Vagina (tissue), 2 donors: ENCODE measurements around the gene PRELID2. TPM values are rescaled to one million over a fixed set of nuclear protein-coding genes. Genes with fewer than 3 reads are reported as not detected.

ENCODE experiments used
- DNase-seq, 2 donors: peaks; one replicate each; pipeline ENCODE4 v3.0.0-alpha.2; 2017; ENCODE audit errors: extremely low spot score in 2 of 2
- H3K27ac ChIP-seq: fragments of 200-600 bp; sonication (generic); one replicate; pipeline ENCODE4 v1.5.1; 2019
- H3K27me3 ChIP-seq: fragments of 200-600 bp; sonication (generic); one replicate; pipeline ENCODE4 v1.5.1; 2019
- H3K36me3 ChIP-seq, 2 donors: fragments of 200-600 bp; sonication (generic); one replicate each; pipeline ENCODE4 v1.5.1; 2017 to 2019
- H3K4me1 ChIP-seq: fragments of 200-600 bp; sonication (generic); one replicate; pipeline ENCODE4 v1.5.1; 2019
- H3K4me3 ChIP-seq, 2 donors: fragments of 200-600 bp; sonication (generic); 1 replicate in 1 of 2; 2 replicates in 1 of 2; pipeline ENCODE4 v1.5.1; 2016 to 2019
- H3K9me3 ChIP-seq: fragments of 200-600 bp; sonication (generic); one replicate; pipeline ENCODE4 v1.5.1; 2019
- CTCF ChIP-seq, 3 experiments: fragments of 450-650 bp in 2 of 3; fragments of 200-600 bp in 1 of 3; sonication (generic) in 1 of 3; IDR thresholded peaks; one replicate each; pipeline ENCODE4 v1.5.1; 2017 to 2019; ENCODE audit warnings: antibody characterized with exemption in 3 of 3, mild to moderate bottlenecking in 2 of 3, moderate library complexity in 2 of 3
- POLR2A ChIP-seq, 2 donors: fragments of 450-650 bp; IDR thresholded peaks; one replicate each; pipeline ENCODE4 v1.6.1; 2017; ENCODE audit warnings: antibody characterized with exemption in 2 of 2, mild to moderate bottlenecking in 2 of 2, moderate library complexity in 2 of 2
- POLR2AphosphoS5 ChIP-seq, 2 donors: sonication (generic); formaldehyde crosslinking; IDR thresholded peaks; one replicate each; pipeline ENCODE4 v1.9.0; 2017; ENCODE audit warnings: antibody characterized with exemption in 2 of 2, mild to moderate bottlenecking in 2 of 2, low read depth in 1 of 2; ENCODE audit not compliant: insufficient read depth in 1 of 2
- intact Hi-C: fragments of 100-400 bp; cut with DNase I; formaldehyde crosslinking; loops from one replicate; pipeline ENCODE4 v1.15.1; 2023
- total RNA-seq: library from RNA; depleted of rRNA; stranded (reverse); fragments of >200 nt; gene quantifications from one replicate; pipeline ENCODE4 v1.2.3, GENCODE V29; 2016

The PRELID2 gene
- total RNA-seq, 1 donor from 2014 or later, result 16.2 TPM

GRCh38 chr5:145791866-145792265 lies 43.3 kb downstream of the PRELID2 start:
- H3K36me3 ChIP-seq, result no peaks in the 10 kb centered on the region
- no peak overlapping the region for H3K4me3 ChIP-seq
- no peaks in the 10 kb centered on the region for H3K4me1 ChIP-seq
- H3K27me3 ChIP-seq, result no peaks in the 10 kb centered on the region
- no peak for TF ChIP-seq POLR2AphosphoS5 (IDR thresholded peaks at IDR 0.05; ENCODE audit: insufficient read depth in 1 of 2, low read depth in 1 of 2)
- TF ChIP-seq POLR2A (IDR thresholded peaks at IDR 0.05), result no peak
- no peak for TF ChIP-seq CTCF (IDR thresholded peaks at IDR 0.05)
- H3K9me3 ChIP-seq, result no peaks in the 10 kb centered on the region
- no peak overlapping the region for H3K27ac ChIP-seq
- no peak for DNase-seq
- intact Hi-C loops, result no loop called here

- Histone ChIP-seq H3K4me1 (no peaks in the 10 kb centered on the region), H3K4me3 (no peak overlapping the region), H3K27ac (no peak overlapping the region), H3K36me3 (no peaks in the 10 kb centered on the region), H3K9me3 (no peaks in the 10 kb centered on the region), H3K27me3 (no peaks in the 10 kb centered on the region)
- DNase-seq, result no peak
- intact Hi-C loops, result no loop called here
- TF ChIP-seq CTCF (IDR thresholded peaks at IDR 0.05) (no peak), POLR2A (IDR thresholded peaks at IDR 0.05) (no peak), POLR2AphosphoS5 (IDR thresholded peaks at IDR 0.05; ENCODE audit: insufficient read depth in 1 of 2, low read depth in 1 of 2) (no peak)
Observed at GRCh38 chr5:145787996-145788395, 47.1 kb downstream of the PRELID2 start.

- no peaks in the 10 kb centered on the region for H3K9me3 ChIP-seq
- intact Hi-C loops, result no loop called here
- no peak overlapping the region for H3K4me3 ChIP-seq
- no peaks in the 10 kb centered on the region for H3K36me3 ChIP-seq
- H3K4me1 ChIP-seq, result no peaks in the 10 kb centered on the region
- TF ChIP-seq POLR2A (IDR thresholded peaks at IDR 0.05) (no peak), CTCF (IDR thresholded peaks at IDR 0.05) (no peak), POLR2AphosphoS5 (IDR thresholded peaks at IDR 0.05; ENCODE audit: insufficient read depth in 1 of 2, low read depth in 1 of 2) (no peak)
- H3K27me3 ChIP-seq, result no peaks in the 10 kb centered on the region
- no peak overlapping the region for H3K27ac ChIP-seq
- DNase-seq, result no peak
Observed at GRCh38 chr5:145787507-145787906, 47.6 kb downstream of the PRELID2 start.

- Histone ChIP-seq H3K4me1 (no peaks in the 10 kb centered on the region), H3K27me3 (no peaks in the 10 kb centered on the region), H3K27ac (no peak overlapping the region), H3K9me3 (no peaks in the 10 kb centered on the region), H3K4me3 (no peak overlapping the region), H3K36me3 (no peaks in the 10 kb centered on the region)
- DNase-seq, result no peak
- TF ChIP-seq POLR2AphosphoS5 (IDR thresholded peaks at IDR 0.05; ENCODE audit: insufficient read depth in 1 of 2, low read depth in 1 of 2) (no peak), CTCF (IDR thresholded peaks at IDR 0.05) (no peak), POLR2A (IDR thresholded peaks at IDR 0.05) (no peak)
- intact Hi-C loops, result no loop called here
Observed at GRCh38 chr5:145787001-145787400, 48.1 kb downstream of the PRELID2 start.

- Histone ChIP-seq H3K9me3 (no peaks in the 10 kb centered on the region), H3K4me1 (no peaks in the 10 kb centered on the region), H3K4me3 (no peak overlapping the region), H3K27me3 (no peaks in the 10 kb centered on the region), H3K36me3 (no peaks in the 10 kb centered on the region), H3K27ac (no peak overlapping the region)
- no peak for DNase-seq
- TF ChIP-seq POLR2A (IDR thresholded peaks at IDR 0.05) (no peak), CTCF (IDR thresholded peaks at IDR 0.05) (no peak), POLR2AphosphoS5 (IDR thresholded peaks at IDR 0.05; ENCODE audit: insufficient read depth in 1 of 2, low read depth in 1 of 2) (no peak)
- intact Hi-C loops, result no loop called here
Observed at GRCh38 chr5:145780982-145781381, 54.2 kb downstream of the PRELID2 start.
